Activated T-cell treated with anti-CD3 and anti-CD28 coated beads for 48 hours (primary cell): ENCODE measurements around the gene BRSK1.

Experiments used
- DNase-seq: peaks from one replicate; pipeline ENCODE4 v3.0.0-alpha.2; 2020; ENCODE audit warnings: low read depth

Gene BRSK1

DNA sequence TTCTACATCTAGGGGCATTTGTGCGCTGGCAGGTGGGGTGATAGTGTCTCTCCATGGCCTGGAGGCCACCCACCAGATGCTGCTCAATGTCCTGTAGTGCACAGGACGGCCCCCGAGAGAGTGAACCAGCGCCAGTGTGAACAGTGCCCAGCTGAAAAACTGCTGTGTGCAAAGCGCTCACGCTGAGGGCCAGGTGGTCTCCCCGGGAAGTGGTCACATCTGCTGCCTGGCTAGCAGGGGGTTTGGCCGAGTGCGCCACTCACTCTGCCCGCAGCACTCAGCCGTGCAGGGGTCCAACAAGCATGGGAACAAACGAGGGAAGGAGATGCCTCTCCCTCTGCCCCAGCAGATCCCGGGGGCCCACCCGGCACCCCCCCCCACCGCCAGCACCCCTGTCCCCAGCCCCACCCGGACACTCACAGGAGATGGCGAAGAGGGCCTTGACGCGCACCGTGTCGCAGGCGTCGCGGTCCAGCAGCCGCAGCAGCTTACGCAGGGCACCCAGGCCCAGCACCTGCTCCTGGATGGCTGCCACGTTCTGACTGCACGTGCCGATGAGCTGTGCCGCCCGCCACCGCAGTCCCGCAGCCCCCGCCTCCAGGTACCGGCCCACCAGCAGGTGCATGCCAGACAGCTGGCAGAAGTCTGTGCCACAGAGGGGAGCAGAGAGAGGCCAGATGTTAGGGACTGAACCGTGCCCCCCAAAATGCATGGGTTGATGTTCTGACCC lies 9.7 kb upstream of the BRSK1 start:
- DNase-seq, result no peak

GRCh38 chr19:55275851-55276719 lies 7.7 kb upstream of the BRSK1 start:
- DNase-seq, result no peak

DNA sequence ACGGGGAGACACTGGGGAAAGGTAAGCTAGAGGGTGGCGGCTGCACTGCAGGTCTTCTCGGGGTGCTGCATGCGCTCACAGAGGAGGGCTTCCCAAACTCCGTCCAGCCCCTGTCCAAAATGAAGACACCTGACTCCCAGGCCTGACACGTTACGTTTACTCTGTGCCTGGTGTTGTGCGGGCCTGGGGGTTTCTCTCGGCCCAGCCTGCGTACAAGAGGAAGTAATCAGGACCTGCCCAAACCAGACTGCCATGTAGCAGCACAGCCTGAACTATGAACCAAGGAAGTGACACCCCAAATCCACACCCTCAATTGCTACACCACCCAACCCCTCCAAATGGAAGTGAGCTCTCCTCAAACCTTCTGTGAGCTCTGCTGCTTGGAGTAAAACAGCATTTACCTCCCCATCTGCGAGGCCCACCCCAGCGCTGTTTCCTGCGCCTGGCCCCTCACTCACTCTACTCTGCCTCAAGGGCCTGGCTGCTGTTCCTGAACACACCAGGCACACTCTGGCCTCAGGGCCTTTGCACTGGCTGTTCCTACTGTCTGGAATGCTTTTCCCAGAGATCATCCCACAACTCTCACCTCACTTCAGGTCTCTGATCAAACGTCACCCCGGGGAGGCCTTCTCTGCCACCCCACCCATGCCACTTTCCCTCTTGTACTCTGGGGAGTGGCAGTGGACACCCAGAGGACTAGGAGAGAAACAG lies 6.9 kb upstream of the BRSK1 start:
- DNase-seq, result no peak

DNA sequence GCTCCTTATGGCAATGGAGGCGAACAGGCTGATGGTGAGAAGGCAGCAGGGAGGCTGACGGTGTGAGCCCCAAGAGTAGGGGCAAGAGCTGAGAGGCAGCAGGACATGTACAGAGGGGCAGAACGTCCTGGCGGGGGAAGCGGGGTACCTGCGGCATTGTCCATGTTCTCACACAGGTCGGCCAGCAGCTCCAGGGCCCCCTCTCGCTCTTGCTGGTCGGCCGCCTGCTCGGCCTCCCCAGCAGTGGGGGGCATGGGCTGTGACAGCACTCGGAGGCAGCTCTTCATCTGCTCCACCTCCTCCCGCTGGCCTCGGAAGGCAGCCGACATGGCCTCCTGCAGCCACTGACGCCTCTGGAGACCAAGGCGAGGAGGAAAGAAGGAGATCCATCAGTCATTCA lies 6.3 kb upstream of the BRSK1 start:
- no peak for DNase-seq

DNA sequence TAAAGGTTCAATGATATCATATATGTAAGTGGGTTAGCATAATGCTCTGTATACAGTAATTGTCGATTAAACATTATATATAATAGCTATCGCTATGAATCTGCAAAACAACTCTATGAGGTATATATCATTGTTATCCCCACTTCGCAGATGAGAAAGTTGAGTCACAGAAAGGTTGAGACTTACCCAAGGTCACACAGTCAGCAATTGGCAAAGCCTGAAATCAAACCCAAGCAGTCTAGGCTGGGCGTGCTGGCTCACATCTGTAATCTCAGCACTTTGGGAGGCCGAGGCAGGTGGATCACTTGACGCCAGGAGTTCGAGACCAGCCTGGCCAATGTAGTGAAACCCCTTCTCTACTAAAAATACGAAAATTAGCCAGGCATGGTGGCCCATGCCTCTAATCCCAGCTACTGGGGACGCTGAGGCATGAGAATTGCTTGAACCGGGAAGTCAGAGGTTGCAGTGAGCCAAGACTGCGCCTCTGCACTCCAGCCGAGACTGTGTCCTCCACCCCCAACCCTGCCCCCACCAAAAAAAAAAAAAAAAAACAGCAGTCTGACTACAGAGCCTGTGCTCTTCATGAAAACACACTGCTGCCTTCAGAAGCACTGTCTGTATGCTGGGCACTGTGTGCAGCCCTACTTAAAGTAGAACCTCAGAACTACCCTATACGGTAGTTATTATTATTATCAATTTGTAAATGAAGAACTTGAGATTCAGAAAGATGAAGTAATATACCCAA lies 5.2 kb upstream of the BRSK1 start:
- DNase-seq, result no peak

DNA sequence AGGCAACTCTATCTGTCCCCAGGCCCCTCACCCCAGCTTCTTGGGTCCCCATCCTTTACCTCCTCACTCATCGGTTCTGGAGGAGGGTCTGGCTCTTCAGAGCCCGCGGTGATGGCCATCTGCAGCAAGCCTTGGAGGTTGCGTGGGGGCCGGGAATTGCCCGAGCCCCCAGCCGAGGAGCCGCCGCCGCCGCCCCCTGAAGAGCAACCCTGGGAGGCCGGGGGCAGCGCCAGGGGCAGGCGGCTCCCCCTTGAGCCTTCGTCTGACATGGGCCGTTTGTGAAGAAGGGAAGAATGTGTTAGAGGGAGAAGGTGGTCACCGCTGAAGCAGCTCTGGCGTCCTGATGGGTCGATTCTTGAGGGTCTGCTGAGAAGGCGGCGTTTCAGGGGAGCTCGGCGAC lies 4.5 kb upstream of the BRSK1 start:
- no peak for DNase-seq

DNA sequence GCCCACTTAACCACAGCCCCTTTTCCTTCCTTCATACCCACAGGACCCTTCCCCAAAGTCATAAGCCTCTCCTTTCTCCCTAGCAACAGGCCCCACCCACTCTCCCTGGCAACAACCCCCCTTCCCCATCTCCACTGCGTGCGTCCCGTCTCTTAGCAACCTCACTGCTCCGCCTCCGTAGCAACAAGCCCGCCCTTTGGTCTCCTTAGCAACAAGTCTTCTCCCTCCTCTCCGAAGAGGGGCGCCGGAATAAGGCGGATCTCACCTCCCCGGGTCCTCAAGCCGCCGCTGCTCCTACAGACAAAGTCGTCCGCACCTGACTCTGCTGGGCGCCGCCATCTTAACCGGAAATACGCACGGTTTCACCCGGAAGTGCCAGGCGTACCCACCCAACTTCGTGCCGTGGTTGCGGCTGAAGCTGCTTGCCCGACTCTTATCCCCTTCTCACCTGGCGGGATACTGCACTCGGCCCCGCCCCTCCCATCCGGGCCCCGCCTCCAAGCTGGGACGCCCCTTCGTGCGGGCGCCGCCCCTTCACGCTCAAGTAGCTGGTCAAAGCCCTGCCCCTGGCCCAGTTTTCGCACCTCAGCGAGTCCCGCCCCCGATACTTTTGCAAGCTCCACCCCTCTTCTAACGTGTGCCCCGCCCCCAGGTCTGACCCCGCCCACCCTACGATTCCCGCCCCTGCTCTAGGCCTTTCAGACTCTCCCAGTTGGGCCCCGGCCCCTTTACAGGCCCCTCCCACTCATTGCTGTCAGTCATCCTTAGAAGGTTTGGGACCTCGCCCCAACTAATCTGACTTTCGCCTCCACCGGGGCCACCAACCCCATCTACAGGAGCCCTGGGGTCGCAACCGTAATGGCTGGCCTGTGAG lies 3.8 kb upstream of the BRSK1 start, which contains the start of gene HSPBP1:
TSS of gene HSPBP1 (minus strand) at position 341 of the 874 bp plus-strand sequence. CDS start 502 bp downstream, outside the sequence.
- DNase-seq, result peak; percentile 97

DNA sequence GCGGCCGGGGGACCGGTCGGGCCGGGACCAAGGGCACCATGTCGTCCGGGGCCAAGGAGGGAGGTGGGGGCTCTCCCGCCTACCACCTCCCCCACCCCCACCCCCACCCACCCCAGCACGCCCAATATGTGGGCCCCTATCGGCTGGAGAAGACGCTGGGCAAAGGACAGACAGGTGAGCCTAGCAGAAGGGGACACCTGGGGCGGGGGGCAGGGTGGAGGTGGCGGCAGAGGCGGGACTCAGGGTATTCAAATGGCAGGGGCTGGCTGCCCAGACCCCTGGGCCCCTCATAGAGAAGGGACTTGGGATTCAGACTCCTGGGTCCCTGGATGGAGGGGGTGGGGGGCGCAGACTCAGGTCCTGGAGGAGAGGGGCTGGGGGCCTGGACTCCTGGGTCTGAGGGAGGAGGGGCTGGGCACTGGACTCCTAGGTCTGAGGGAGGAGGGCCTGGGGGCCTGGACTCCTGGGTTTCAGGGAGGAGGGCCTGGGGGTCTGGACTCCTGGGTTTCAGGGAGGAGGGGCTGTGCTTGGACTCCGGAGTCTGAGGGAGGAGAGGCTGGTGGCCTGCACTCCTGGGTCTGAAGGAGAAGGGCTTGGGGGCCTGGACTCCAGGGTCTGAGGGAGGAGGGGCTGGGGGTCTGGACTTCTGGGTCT lies 735 bp downstream of the BRSK1 start:
- no peak for DNase-seq

DNA sequence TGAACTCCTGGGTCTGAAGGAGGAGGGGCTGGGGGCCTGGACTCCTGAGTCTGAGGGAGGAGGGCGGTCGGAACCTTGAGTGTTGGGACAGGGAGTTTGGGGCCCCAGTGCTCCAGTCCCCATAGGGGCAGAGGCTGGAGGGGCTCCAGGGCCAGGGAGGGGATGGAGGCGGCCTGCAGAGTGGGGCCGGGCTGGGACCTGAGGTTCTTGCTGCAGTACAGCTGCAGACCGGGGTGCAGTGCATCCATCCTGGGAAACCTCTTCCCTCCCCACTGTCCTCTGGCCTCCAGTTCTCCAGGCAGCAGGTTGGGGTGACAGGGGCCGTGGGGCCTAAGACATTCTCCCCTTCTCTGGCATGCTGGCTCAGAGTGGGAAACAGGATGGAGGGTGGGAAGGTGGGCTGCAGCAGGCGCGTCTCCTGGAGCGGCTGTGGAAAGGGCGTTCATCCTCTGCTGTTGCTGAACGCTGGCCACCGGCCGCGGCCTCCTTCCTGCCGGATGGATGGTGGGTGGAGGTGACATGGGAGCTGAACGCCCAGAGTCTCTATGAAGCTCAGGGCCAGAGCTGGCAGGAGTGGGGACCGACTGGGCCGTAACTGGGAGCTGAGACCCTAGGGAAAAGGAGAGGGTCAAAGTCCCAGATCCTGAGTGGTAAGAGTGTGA lies 1.6 kb downstream of the BRSK1 start:
- no peak for DNase-seq

DNA sequence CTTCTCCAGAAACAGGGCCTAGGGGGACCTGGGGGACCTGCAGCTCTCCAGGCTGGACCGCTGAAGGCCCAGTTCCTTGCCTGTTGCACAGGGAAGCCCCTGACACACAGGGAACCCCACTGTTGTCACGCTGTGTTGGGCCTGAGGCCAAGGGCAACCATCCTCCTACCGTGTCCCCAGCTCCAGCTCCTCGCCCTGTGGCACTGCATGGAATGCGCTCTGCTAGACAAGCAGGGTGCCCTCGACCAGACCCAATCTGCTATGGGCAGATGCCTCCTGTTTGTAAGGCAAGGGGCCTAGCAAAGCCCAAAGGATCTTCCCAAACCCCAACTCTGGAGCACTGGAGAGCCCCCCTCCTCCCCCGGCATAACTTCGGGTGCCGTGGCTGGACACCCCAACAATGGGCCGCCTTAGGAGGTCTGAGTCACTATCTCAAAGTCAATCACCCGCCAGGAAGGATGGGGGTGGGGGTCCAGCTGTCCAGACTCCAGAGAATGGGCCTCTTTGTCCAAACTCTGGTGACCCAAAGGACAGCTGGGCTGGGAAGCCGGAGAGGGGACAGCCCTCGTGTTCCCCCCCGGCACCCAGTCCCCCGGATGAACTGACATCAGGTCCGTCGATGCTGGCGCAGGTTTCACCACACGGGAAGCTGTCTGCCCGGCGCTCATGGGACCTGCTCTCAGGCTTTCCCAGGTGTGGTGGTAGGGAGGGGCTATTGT lies 3.7 kb downstream of the BRSK1 start:
- no peak for DNase-seq

- no peak for DNase-seq
Observed at GRCh38 chr19:55289117-55289796, 5.5 kb downstream of the BRSK1 start.

- DNase-seq, result no peak
Observed at GRCh38 chr19:55297267-55297666, 13.5 kb downstream of the BRSK1 start.

- no peak for DNase-seq
Observed at GRCh38 chr19:55299991-55300390, 16.2 kb downstream of the BRSK1 start.

DNA sequence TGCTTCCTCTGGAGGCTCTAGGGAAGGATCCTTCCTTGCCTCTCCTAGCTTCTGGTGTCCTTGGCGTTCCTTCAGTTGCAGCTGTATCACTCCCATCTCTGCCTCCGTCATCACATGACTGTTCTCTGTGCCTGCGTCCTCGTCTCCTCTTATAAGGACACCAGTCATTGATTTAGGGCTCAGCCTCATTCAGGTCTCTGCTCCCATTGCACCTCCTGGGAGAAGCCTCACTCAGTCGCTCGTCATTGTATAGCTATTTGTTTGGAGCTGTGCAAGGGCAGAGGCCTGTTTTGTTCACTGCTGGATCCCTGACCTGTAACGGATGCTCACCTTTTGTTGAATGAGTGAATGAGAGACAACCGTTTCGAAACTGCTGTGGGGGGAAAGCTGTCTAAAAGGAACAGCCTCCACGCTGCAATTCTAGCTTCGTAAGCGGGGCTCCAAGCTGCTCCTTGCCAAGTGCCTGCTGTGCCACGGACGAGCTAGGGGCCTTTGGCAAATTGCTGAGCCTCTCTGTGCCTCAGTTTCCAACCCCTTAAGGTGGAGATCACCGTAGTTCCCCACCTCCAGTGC lies 17.2 kb downstream of the BRSK1 start:
- DNase-seq, result no peak

DNA sequence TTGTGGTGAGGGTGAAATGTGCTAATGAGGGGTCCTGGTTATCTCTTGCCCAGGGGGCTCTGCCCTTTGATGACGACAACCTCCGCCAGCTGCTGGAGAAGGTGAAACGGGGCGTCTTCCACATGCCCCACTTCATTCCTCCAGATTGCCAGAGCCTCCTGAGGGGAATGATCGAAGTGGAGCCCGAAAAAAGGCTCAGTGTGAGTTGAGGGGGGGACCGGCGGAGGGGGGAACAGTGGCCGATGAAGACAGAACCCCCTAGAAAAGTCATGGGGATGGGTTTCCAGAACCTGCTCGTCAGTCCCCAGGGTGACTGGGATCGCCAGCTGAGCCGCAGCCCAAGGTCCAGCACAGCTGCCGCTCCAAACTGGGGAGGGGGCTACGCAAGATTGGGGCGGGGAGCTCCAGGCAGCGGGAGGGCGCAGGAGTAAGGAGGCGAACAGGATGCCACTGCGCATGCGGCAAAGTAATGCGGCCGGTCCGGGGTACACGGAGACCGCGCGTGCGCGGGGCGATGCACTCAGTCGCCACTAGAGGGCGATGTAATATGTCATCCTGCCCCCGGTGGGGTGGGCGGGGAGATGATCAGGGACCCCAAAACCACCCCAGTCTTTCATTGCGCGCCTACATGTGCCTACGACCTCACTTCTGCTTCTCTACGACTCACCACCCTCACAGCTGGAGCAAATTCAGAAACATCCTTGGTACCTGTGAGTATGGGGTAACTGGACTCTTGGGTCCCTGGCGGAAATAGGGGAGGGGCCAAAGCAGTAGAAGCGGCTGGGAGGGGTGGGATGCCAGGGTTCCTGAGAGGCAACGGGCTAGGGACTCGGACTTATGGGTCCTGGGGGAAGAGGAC lies 17.9 kb downstream of the BRSK1 start:
- DNase-seq, result peak; percentile 94

GRCh38 chr19:55302318-55302703 lies 18.5 kb downstream of the BRSK1 start:
- no peak for DNase-seq

DNA sequence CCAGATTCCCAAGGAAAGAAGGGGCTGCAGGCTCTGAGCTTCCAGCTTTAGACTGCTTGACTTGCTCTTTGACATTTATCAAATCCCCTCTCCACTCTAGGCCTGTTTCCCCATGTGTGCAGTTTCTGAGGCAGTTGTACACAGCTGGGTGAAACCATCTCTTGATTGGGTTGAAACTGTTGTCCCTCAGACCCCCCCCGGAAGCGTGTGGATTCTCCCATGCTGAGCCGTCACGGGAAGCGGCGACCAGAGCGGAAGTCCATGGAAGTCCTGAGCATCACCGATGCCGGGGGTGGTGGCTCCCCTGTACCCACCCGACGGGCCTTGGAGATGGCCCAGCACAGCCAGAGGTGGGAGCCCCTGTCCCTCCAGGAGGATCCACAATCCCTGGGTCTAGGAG lies 19.7 kb downstream of the BRSK1 start:
- DNase-seq, result no peak
